Fibroblast of lung (primary cell): Measurements from ENCODE around the gene ARHGEF19. TPM values are rescaled to one million over a fixed set of nuclear protein-coding genes. Genes with fewer than 3 reads are reported as not detected.
"Not testable (repeated sequence)": the region's sequence is repeated elsewhere in the genome, so short reads cannot be mapped to it uniquely, and the experiment has no call there.

Source experiments
- DNase-seq, 2 donors: peaks; one replicate each; pipeline versions ENCODE4 v3.0.0 to v3.0.0-alpha.2; 2010; ENCODE audit warnings: low read depth in 2 of 2
- H2AFZ ChIP-seq: 2 replicates; pipeline ENCODE4 v1.5.1; 2012; ENCODE audit warnings: low read length, control low read depth, inconsistent platforms
- H3K27ac ChIP-seq: 2 replicates; pipeline ENCODE4 v1.5.1; 2011; ENCODE audit warnings: low read length, control low read depth; ENCODE audit not compliant: insufficient read depth
- H3K27me3 ChIP-seq: 2 replicates; pipeline ENCODE4 v1.5.1; 2011; ENCODE audit warnings: mild to moderate bottlenecking, low read length; ENCODE audit not compliant: control insufficient read depth, insufficient read depth
- H3K36me3 ChIP-seq: 2 replicates; pipeline ENCODE4 v1.5.1; 2011; ENCODE audit warnings: low read length; ENCODE audit not compliant: control insufficient read depth, insufficient read depth
- H3K4me1 ChIP-seq: 2 replicates; pipeline ENCODE4 v1.5.1; 2011; ENCODE audit warnings: low read length; ENCODE audit not compliant: control insufficient read depth, insufficient read depth; ENCODE audit errors: extremely low read depth
- H3K4me2 ChIP-seq: 2 replicates; pipeline ENCODE4 v1.5.1; 2011; ENCODE audit warnings: low read length, control low read depth; ENCODE audit not compliant: insufficient read depth; ENCODE audit errors: extremely low read depth
- H3K4me3 ChIP-seq, 4 experiments: fragments of 200-600 bp in 1 of 4; sonication (generic) in 1 of 4; replicated peaks in 1 of 4; 2 replicates each; pipeline ENCODE4 v1.5.1; 2011 to 2016; ENCODE audit warnings: low read length in 4 of 4, low read depth in 3 of 4, mild to moderate bottlenecking in 3 of 4, control low read depth in 2 of 4, inconsistent platforms in 1 of 4, mixed read lengths in 1 of 4; ENCODE audit not compliant: insufficient read depth in 1 of 4; ENCODE audit errors: control extremely low read depth in 1 of 4
- H3K79me2 ChIP-seq: 2 replicates; pipeline ENCODE4 v1.5.1; 2012; ENCODE audit warnings: mild to moderate bottlenecking, low read length, inconsistent platforms; ENCODE audit not compliant: control insufficient read depth, insufficient read depth
- H3K9ac ChIP-seq: 2 replicates; pipeline ENCODE4 v1.5.1; 2011; ENCODE audit warnings: mild to moderate bottlenecking, low read length, control low read depth; ENCODE audit not compliant: insufficient read depth
- H3K9me3 ChIP-seq: 2 replicates; pipeline ENCODE4 v1.5.1; 2012; ENCODE audit warnings: low read depth, low read length; ENCODE audit not compliant: control insufficient read depth, insufficient read depth
- H4K20me1 ChIP-seq: 2 replicates; pipeline ENCODE4 v1.5.1; 2011; ENCODE audit warnings: low read length; ENCODE audit not compliant: control insufficient read depth, insufficient read depth; ENCODE audit errors: extremely low read depth
- CTCF ChIP-seq, 2 donors: IDR thresholded peaks in 1 of 2; conservative IDR thresholded peaks in 1 of 2; 1 replicate in 1 of 2; 2 replicates in 1 of 2; pipeline ENCODE4 v1.5.1; 2011 to 2012; ENCODE audit warnings: low read length in 2 of 2, control low read depth in 1 of 2, inconsistent platforms in 1 of 2, low read depth in 1 of 2, mild to moderate bottlenecking in 1 of 2
- EZH2 ChIP-seq: IDR thresholded peaks from 2 replicates; pipeline ENCODE4 v1.5.1; 2012; ENCODE audit warnings: low read length, control low read depth, mild to moderate bottlenecking; ENCODE audit errors: missing control alignments
- polyA plus RNA-seq, 2 donors: library from polyadenylated mRNA; depleted of rRNA in 1 of 2; stranded (reverse) in 1 of 2; unstranded in 1 of 2; fragments of >200 nt; gene quantifications; 2 replicates each; pipeline ENCODE4 v1.2.1, GENCODE V29; 2011 to 2012; ENCODE audit warnings: missing spikeins in 1 of 2
- total RNA-seq: library from RNA; depleted of rRNA; stranded (reverse); fragments of >200 nt; gene quantifications from 2 replicates; pipeline ENCODE4 v1.2.1, GENCODE V29; 2014

Gene ARHGEF19
- total and polyA plus RNA-seq, 2 donors (not counting 1 experiment from before 2014, with no cell fraction given) = 3.3 TPM

- Histone ChIP-seq H3K9me3 (no peaks in the 10 kb centered on the region), H4K20me1 (no peaks in the 10 kb centered on the region), H3K36me3 (no peaks in the 10 kb centered on the region), H3K4me3 (no peak overlapping the region), H3K79me2 (no peaks in the 10 kb centered on the region), H3K27me3 (no peaks in the 10 kb centered on the region), H3K4me1 (peaks cover 2% of the 10 kb centered on the region), H3K4me2 (no peak overlapping the region), H3K27ac (no peak overlapping the region), H2AFZ (no peak overlapping the region), H3K9ac (no peak overlapping the region)
- no peak for TF ChIP-seq EZH2
- no peak for TF ChIP-seq CTCF (conservative IDR thresholded peaks at IDR 0.05 in 1 of 2, IDR thresholded peaks at IDR 0.05 in 1 of 2; ENCODE audit: low read depth in 1 of 2, low read length in 2 of 2)
- DNase-seq = no peak
These were observed 46.2 kb upstream of the ARHGEF19 start for GRCh38 chr1:16258591-16259135.

DNA sequence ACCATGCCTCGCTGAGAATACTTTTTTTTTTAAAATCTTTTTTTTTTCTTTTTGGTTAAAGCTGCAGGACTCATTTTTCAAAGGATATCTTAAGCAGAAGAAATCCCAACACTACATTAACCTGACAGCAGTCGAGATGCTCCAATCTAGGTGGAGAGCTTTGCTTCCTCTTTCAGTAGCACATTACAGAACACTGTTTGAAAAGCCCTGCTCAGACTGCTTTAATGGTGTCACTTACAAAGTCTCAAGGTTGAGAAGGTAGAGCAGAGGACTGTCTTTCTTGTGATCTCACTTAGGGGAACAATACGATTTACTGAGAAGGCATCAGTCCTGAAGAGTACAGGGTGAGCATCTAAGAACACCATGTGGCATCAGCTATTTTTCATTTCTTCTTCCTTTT, 45.5 kb upstream of the ARHGEF19 start:
- Histone ChIP-seq H3K4me2 (no peak overlapping the region), H3K27me3 (no peaks in the 10 kb centered on the region), H3K36me3 (peaks cover 2% of the 10 kb centered on the region), H3K9ac (no peak overlapping the region), H3K4me1 (peaks cover 2% of the 10 kb centered on the region), H3K4me3 (no peak overlapping the region), H3K27ac (no peak overlapping the region), H4K20me1 (no peaks in the 10 kb centered on the region), H3K79me2 (no peaks in the 10 kb centered on the region), H2AFZ (no peak overlapping the region), H3K9me3 (no peaks in the 10 kb centered on the region)
- TF ChIP-seq EZH2 = no peak
- TF ChIP-seq CTCF (conservative IDR thresholded peaks at IDR 0.05 in 1 of 2, IDR thresholded peaks at IDR 0.05 in 1 of 2; ENCODE audit: low read depth in 1 of 2, low read length in 2 of 2) = no peak
- no peak for DNase-seq

GRCh38 chr1:16257556-16257955, 45.1 kb upstream of the ARHGEF19 start:
- H3K9ac ChIP-seq, H3K79me2 ChIP-seq, DNase-seq, H2AFZ ChIP-seq, H3K4me2 ChIP-seq, H3K4me1 ChIP-seq, H3K36me3 ChIP-seq, H4K20me1 ChIP-seq, H3K4me3 ChIP-seq, H3K27me3 ChIP-seq, H3K9me3 ChIP-seq, H3K27ac ChIP-seq: not testable (repeated sequence)
